Neutrophil (primary cell): ENCODE data around the gene ILK.

ENCODE experiments used
- H3K27ac ChIP-seq: fragments of 200-600 bp; sonication (generic); 2 replicates; pipeline ENCODE4 v1.5.1; 2016; ENCODE audit warnings: mild to moderate bottlenecking, moderate library complexity
- H3K27me3 ChIP-seq: fragments of 200-600 bp; sonication (generic); 2 replicates; pipeline ENCODE4 v1.6.0; 2016; ENCODE audit warnings: mild to moderate bottlenecking
- H3K36me3 ChIP-seq: fragments of 200-600 bp; sonication (generic); 2 replicates; pipeline ENCODE4 v1.5.1; 2017
- H3K4me1 ChIP-seq, 2 experiments: fragments of 200-600 bp in 1 of 2; sonication (generic) in 1 of 2; 1 replicate in 1 of 2; 2 replicates in 1 of 2; pipeline versions ENCODE4 v1.5.1 to v1.6.1; 2013 to 2016; ENCODE audit warnings: low read depth in 1 of 2, low read length in 1 of 2, mild to moderate bottlenecking in 1 of 2, moderate library complexity in 1 of 2; ENCODE audit not compliant: control insufficient read depth in 1 of 2, insufficient read depth in 1 of 2
- H3K4me3 ChIP-seq, 2 experiments: fragments of 200-600 bp in 1 of 2; sonication (generic) in 1 of 2; 1 replicate in 1 of 2; 2 replicates in 1 of 2; pipeline ENCODE4 v1.5.1; 2013 to 2016; ENCODE audit warnings: low read depth in 1 of 2, low read length in 1 of 2, mild to moderate bottlenecking in 1 of 2, moderate library complexity in 1 of 2
- H3K9me3 ChIP-seq: fragments of 200-600 bp; sonication (generic); 2 replicates; pipeline ENCODE4 v1.5.1; 2016
- CTCF ChIP-seq: fragments of 200-600 bp; sonication (generic); IDR thresholded peaks from 2 replicates; pipeline ENCODE4 v1.5.1; 2016; ENCODE audit warnings: antibody characterized with exemption

Gene ILK

GRCh38 chr11:6576471-6577373 lies 26.9 kb upstream of the ILK start:
- TF ChIP-seq CTCF: no peak
- Histone ChIP-seq H3K4me1 (peaks cover 0 to 3% of the 10 kb centered on the region in 2 experiments), H3K27me3 (no peaks in the 10 kb centered on the region), H3K36me3 (no peaks in the 10 kb centered on the region), H3K9me3 (no peaks in the 10 kb centered on the region), H3K4me3 (no peak overlapping the region), H3K27ac (no peak overlapping the region)

GRCh38 chr11:6578134-6578533 lies 25.4 kb upstream of the ILK start:
- H3K9me3 ChIP-seq: no peaks in the 10 kb centered on the region
- H3K36me3 ChIP-seq: no peaks in the 10 kb centered on the region
- H3K27ac ChIP-seq: no peak overlapping the region
- no peak for TF ChIP-seq CTCF
- H3K4me3 ChIP-seq: no peak overlapping the region
- no peaks in the 10 kb centered on the region for H3K27me3 ChIP-seq
- H3K4me1 ChIP-seq: peaks cover 0 to 3% of the 10 kb centered on the region in 2 experiments

GRCh38 chr11:6579681-6580080 lies 23.9 kb upstream of the ILK start:
- Histone ChIP-seq H3K27me3 (no peaks in the 10 kb centered on the region), H3K36me3 (no peaks in the 10 kb centered on the region), H3K4me1 (peaks cover 0 to 3% of the 10 kb centered on the region in 2 experiments), H3K4me3 (no peak overlapping the region), H3K27ac (no peak overlapping the region), H3K9me3 (no peaks in the 10 kb centered on the region)
- no peak for TF ChIP-seq CTCF

- Histone ChIP-seq H3K27ac (no peak overlapping the region), H3K4me1 (no peaks in the 10 kb centered on the region), H3K27me3 (no peaks in the 10 kb centered on the region), H3K9me3 (no peaks in the 10 kb centered on the region), H3K4me3 (no peak overlapping the region), H3K36me3 (no peaks in the 10 kb centered on the region)
- no peak for TF ChIP-seq CTCF
These were observed 20.0 kb upstream of the ILK start for GRCh38 chr11:6583584-6583983.

GRCh38 chr11:6584528-6584927 lies 19.0 kb upstream of the ILK start:
- H3K27ac ChIP-seq: no peak overlapping the region

More at GRCh38 chr11:6584528-6584927, 19.0 kb upstream of the ILK start:
- H3K4me1 ChIP-seq: no peaks in the 10 kb centered on the region
- no peak overlapping the region for H3K4me3 ChIP-seq
- no peak for TF ChIP-seq CTCF
- H3K36me3 ChIP-seq: no peaks in the 10 kb centered on the region
- no peaks in the 10 kb centered on the region for H3K9me3 ChIP-seq
- H3K27me3 ChIP-seq: no peaks in the 10 kb centered on the region
